HEK293 (cell line): ENCODE measurements around the gene ACAA1.
A peak's percentile ranks its signal among the peaks of the same experiment; 100 is the strongest.

Experiments
- ATF2 ChIP-seq: fragments of 450-650 bp; formaldehyde crosslinking; IDR thresholded peaks from 2 replicates; pipeline ENCODE4 v1.5.1; 2016; ENCODE audit warnings: missing biosample characterization, missing genetic modification characterization, low read depth
- CTCF ChIP-seq: fragments of 450-650 bp; formaldehyde crosslinking; IDR thresholded peaks from 2 replicates; pipeline ENCODE4 v1.5.1; 2016; ENCODE audit warnings: missing biosample characterization, missing genetic modification characterization
- HOXD13 ChIP-seq: sonication (generic); formaldehyde crosslinking; IDR thresholded peaks from 2 replicates; pipeline ENCODE4 v1.8.0; 2022; ENCODE audit warnings: missing genetic modification reagents, borderline replicate concordance
- KLF16 ChIP-seq: fragments of 450-650 bp; formaldehyde crosslinking; IDR thresholded peaks from 2 replicates; pipeline ENCODE4 v1.5.1; 2017; ENCODE audit warnings: missing biosample characterization, missing genetic modification characterization
- MZF1 ChIP-seq: fragments of 450-650 bp; formaldehyde crosslinking; IDR thresholded peaks from 2 replicates; pipeline ENCODE4 v1.5.1; 2017; ENCODE audit warnings: missing biosample characterization, missing genetic modification characterization, borderline replicate concordance
- REPIN1 ChIP-seq: fragments of 450-650 bp; formaldehyde crosslinking; IDR thresholded peaks from 2 replicates; pipeline ENCODE4 v1.5.1; 2017; ENCODE audit warnings: missing biosample characterization, missing genetic modification characterization, low read depth
- WT1 ChIP-seq: fragments of 450-650 bp; formaldehyde crosslinking; IDR thresholded peaks from 2 replicates; pipeline ENCODE4 v1.5.1; 2016; ENCODE audit warnings: missing biosample characterization, missing genetic modification characterization
- ZBTB26 ChIP-seq: fragments of 450-650 bp; formaldehyde crosslinking; optimal IDR thresholded peaks from 2 replicates; pipeline ENCODE3; 2016; ENCODE audit warnings: missing biosample characterization, mild to moderate bottlenecking, missing genetic modification characterization
- ZNF274 ChIP-seq, 2 experiments: fragments of 200-500 bp in 1 of 2; fragments of 450-650 bp in 1 of 2; sonication (Bioruptor generic) in 1 of 2; formaldehyde crosslinking in 1 of 2; IDR thresholded peaks; 2 replicates each; pipeline versions ENCODE4 v1.5.1 to v1.6.1; 2014 to 2016; ENCODE audit warnings: borderline replicate concordance in 1 of 2, inconsistent platforms in 1 of 2, low read length in 1 of 2, missing biosample characterization in 1 of 2, missing genetic modification characterization in 1 of 2
- ZNF311 ChIP-seq: fragments of 450-650 bp; formaldehyde crosslinking; IDR thresholded peaks from 2 replicates; pipeline ENCODE4 v1.5.1; 2017; ENCODE audit warnings: missing biosample characterization, missing genetic modification characterization, borderline replicate concordance
- ZNF404 ChIP-seq: fragments of 450-650 bp; formaldehyde crosslinking; IDR thresholded peaks from 2 replicates; pipeline ENCODE4 v1.5.1; 2017; ENCODE audit warnings: missing biosample characterization, missing genetic modification characterization
- ZNF433 ChIP-seq: fragments of 450-650 bp; formaldehyde crosslinking; IDR thresholded peaks from 2 replicates; pipeline ENCODE4 v1.5.1; 2016; ENCODE audit warnings: missing biosample characterization, missing genetic modification characterization, low read depth
- ZNF529 ChIP-seq: fragments of 450-650 bp; formaldehyde crosslinking; IDR thresholded peaks from 2 replicates; pipeline ENCODE4 v1.5.1; 2017; ENCODE audit warnings: missing genetic modification characterization, missing biosample characterization; ENCODE audit not compliant: insufficient replicate concordance

- TF ChIP-seq CTCF (tag by site-specific recombination): no peak
- TF ChIP-seq MZF1 (tag by site-specific recombination): peak; percentile 92; the same call in 1 of the 2 replicates
- no peak for TF ChIP-seq REPIN1 (tag by site-specific recombination)
- no peak for TF ChIP-seq KLF16 (tag by site-specific recombination)
- TF ChIP-seq ZBTB26 (tag by site-specific recombination): no peak
- no peak for TF ChIP-seq ZNF404 (tag by site-specific recombination)
- TF ChIP-seq ZNF433 (tag by site-specific recombination): no peak
- TF ChIP-seq ZNF311: no peak
- TF ChIP-seq ATF2 (tag by site-specific recombination): no peak
- TF ChIP-seq HOXD13 (CRISPR knock-in tag): no peak
- TF ChIP-seq WT1 (tag by site-specific recombination): no peak
- no peak for TF ChIP-seq ZNF529 (tag by site-specific recombination)
- TF ChIP-seq ZNF274 (IDR thresholded peaks at IDR 0.05; ENCODE audit: low read length): no peak
- no peak for TF ChIP-seq ZNF274 (tag by site-specific recombination; IDR thresholded peaks at IDR 0.05; ENCODE audit: borderline replicate concordance)
Measured at GRCh38 chr3:38170722-38171121, 33.8 kb upstream of the ACAA1 start.
